A673 (cell line): ENCODE data around the gene ITGA1. TPM values are rescaled to one million over a fixed set of nuclear protein-coding genes. Genes with fewer than 3 reads are reported as not detected.

Experiments used
- BruUV-seq: library from RNA; stranded (reverse); fragments of 400-500 nt; replicated peaks from 2 replicates; lab custom pipeline; 2021; lab: Mats Ljungman, UMichigan
- CTCF ChIA-PET: fragments of 300-600 bp; sonication (Branson Sonifier 250); formaldehyde crosslinking; loops from one replicate; lab custom pipeline; 2022; ENCODE audit warnings: antibody characterized with exemption; lab: Charles Lee
- POLR2A ChIA-PET: fragments of 300-600 bp; sonication (Branson Sonifier 250); formaldehyde crosslinking; loops from one replicate; lab custom pipeline; 2022; ENCODE audit warnings: antibody characterized with exemption; ENCODE audit not compliant: low non-redundant PET; lab: Charles Lee
- DNase-seq: peaks from one replicate; pipeline ENCODE4 v3.0.0-alpha.2; 2015; ENCODE audit warnings: low spot score
- H3K27ac ChIP-seq: fragments of 200-600 bp; sonication (generic); 2 replicates; pipeline ENCODE4 v1.5.1; 2016; ENCODE audit warnings: mixed run types, low read depth, mild to moderate bottlenecking, mixed read lengths, antibody characterized with exemption, low read length; ENCODE audit not compliant: poor library complexity, severe bottlenecking
- H3K27me3 ChIP-seq: fragments of 200-600 bp; sonication (generic); replicated peaks from 2 replicates; pipeline ENCODE4 v1.6.1; 2017; ENCODE audit warnings: mixed run types, low read depth, mild to moderate bottlenecking, mixed read lengths, antibody characterized with exemption, low read length; ENCODE audit not compliant: insufficient read depth, poor library complexity
- H3K36me3 ChIP-seq: fragments of 200-600 bp; sonication (generic); 2 replicates; pipeline ENCODE4 v1.6.1; 2016; ENCODE audit warnings: mixed run types, mild to moderate bottlenecking, mixed read lengths, antibody characterized with exemption, low read length; ENCODE audit not compliant: insufficient read depth, poor library complexity, severe bottlenecking
- H3K4me1 ChIP-seq: fragments of 200-600 bp; sonication (generic); 2 replicates; pipeline ENCODE4 v1.6.1; 2017; ENCODE audit warnings: mixed run types, mild to moderate bottlenecking, mixed read lengths, antibody characterized with exemption, low read length; ENCODE audit not compliant: insufficient read depth, poor library complexity, severe bottlenecking
- H3K4me3 ChIP-seq: fragments of 200-600 bp; sonication (generic); 2 replicates; pipeline ENCODE4 v1.5.1; 2016; ENCODE audit warnings: low read depth, mixed run types, mild to moderate bottlenecking, mixed read lengths, low read length; ENCODE audit not compliant: poor library complexity, severe bottlenecking
- H3K9me3 ChIP-seq: fragments of 200-600 bp; sonication (generic); 2 replicates; pipeline ENCODE4 v1.6.1; 2016; ENCODE audit warnings: mixed run types, low read depth, mild to moderate bottlenecking, mixed read lengths, antibody characterized with exemption, low read length; ENCODE audit not compliant: poor library complexity, severe bottlenecking
- EZH2 ChIP-seq: fragments of 200-600 bp; sonication (generic); IDR thresholded peaks from 2 replicates; pipeline ENCODE4 v1.6.1; 2017; ENCODE audit warnings: borderline replicate concordance, low read depth, mild to moderate bottlenecking, mixed read lengths, antibody characterized with exemption, low read length; ENCODE audit not compliant: poor library complexity, severe bottlenecking
- intact Hi-C: fragments of 100-400 bp; cut with micrococcal nuclease; formaldehyde crosslinking; loops from one replicate; pipeline ENCODE4 v1.10.0; 2022; ENCODE audit not compliant: unreplicated experiment
- total RNA-seq: library from RNA; stranded (reverse); gene quantifications from 2 replicates; pipeline ENCODE4 v1.2.3, GENCODE V29; 2021
- TF ChIP-seq, protein P1 (sequence below): fragments of 300-800, 200-600 bp; sonication (generic); conservative IDR thresholded peaks from 2 replicates; pipeline ENCODE4 v1.5.1; 2017; ENCODE audit warnings: low read depth, mild to moderate bottlenecking, antibody characterized with exemption, low read length, moderate library complexity, mixed read lengths

ITGA1 gene
- total RNA-seq, 1 experiment from 2014 or later: 8.1 TPM

- Histone ChIP-seq H3K9me3 (no peaks in the 10 kb centered on the region), H3K27me3 (no peaks in the 10 kb centered on the region), H3K4me1 (peaks cover 27% of the 10 kb centered on the region), H3K36me3 (no peaks in the 10 kb centered on the region), H3K4me3 (no peak overlapping the region), H3K27ac (no peak overlapping the region)
- intact Hi-C loops: no loop called here
- no peak for DNase-seq
- ChIA-PET POLR2A (no interaction called here), CTCF (no interaction called here)
- no TSS peak for BruUV-seq
- no peak for TF ChIP-seq EZH2
- TF ChIP-seq, protein P1, sequence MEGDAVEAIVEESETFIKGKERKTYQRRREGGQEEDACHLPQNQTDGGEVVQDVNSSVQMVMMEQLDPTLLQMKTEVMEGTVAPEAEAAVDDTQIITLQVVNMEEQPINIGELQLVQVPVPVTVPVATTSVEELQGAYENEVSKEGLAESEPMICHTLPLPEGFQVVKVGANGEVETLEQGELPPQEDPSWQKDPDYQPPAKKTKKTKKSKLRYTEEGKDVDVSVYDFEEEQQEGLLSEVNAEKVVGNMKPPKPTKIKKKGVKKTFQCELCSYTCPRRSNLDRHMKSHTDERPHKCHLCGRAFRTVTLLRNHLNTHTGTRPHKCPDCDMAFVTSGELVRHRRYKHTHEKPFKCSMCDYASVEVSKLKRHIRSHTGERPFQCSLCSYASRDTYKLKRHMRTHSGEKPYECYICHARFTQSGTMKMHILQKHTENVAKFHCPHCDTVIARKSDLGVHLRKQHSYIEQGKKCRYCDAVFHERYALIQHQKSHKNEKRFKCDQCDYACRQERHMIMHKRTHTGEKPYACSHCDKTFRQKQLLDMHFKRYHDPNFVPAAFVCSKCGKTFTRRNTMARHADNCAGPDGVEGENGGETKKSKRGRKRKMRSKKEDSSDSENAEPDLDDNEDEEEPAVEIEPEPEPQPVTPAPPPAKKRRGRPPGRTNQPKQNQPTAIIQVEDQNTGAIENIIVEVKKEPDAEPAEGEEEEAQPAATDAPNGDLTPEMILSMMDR: no peak
Measured at GRCh38 chr5:52746539-52746938, 41.2 kb upstream of the ITGA1 start.

DNA sequence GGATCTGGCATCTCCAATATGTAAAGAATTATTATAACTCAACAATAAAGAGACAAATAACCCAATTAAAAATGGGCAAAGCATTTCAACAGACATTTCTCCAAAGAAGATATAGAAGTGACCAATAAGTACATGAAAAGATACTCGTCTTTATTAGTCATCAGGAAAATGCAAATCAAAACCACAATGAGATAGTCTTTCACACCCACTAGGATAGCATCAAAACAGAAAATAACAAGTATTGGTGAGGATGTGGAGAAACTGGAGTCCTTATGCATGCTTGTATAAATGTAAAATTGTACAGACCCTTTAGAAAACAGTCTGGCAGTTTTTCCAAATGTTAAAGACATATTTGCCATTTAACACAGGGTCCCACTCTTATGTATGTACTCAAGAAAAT lies 39.1 kb upstream of the ITGA1 start:
- H3K9me3 ChIP-seq: no peaks in the 10 kb centered on the region
- POLR2A ChIA-PET: no interaction called here
- BruUV-seq: no TSS peak
- CTCF ChIA-PET: no interaction called here
- intact Hi-C loops: no loop called here
- TF ChIP-seq, protein P1: no peak
- TF ChIP-seq EZH2: no peak
- H3K4me3 ChIP-seq: no peak overlapping the region
- H3K27ac ChIP-seq: no peak overlapping the region
- no peaks in the 10 kb centered on the region for H3K27me3 ChIP-seq
- DNase-seq: no peak
- no peaks in the 10 kb centered on the region for H3K36me3 ChIP-seq
- peaks cover 7% of the 10 kb centered on the region for H3K4me1 ChIP-seq

DNA sequence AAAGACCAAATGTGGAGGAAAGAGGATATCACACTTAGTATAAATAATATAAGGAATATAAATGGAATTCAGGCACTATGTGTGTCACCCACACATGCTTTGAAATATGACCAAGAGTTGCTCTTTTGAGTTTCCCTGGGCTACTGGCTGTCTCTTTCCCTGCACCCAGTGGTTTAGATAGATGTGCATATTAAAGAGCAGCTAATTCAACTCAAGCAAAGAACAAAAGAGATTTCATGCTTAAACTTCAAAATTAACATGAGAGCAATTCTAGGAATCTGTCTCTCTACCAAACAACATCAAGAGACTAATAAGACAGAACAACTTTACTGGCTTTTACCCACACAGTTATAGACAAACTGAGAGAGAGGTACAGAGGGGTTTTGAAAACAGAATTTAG lies 38.0 kb upstream of the ITGA1 start:
- Histone ChIP-seq H3K36me3 (no peaks in the 10 kb centered on the region), H3K27ac (no peak overlapping the region), H3K9me3 (no peaks in the 10 kb centered on the region), H3K27me3 (no peaks in the 10 kb centered on the region), H3K4me1 (no peaks in the 10 kb centered on the region), H3K4me3 (no peak overlapping the region)
- ChIA-PET CTCF (no interaction called here), POLR2A (no interaction called here)
- BruUV-seq: no TSS peak
- DNase-seq: no peak
- intact Hi-C loops: no loop called here
- no peak for TF ChIP-seq EZH2
- TF ChIP-seq, protein P1: no peak
